MM.1S (cell line): ENCODE results near the gene KIAA1755.

Experiments used
- CTCF ChIP-seq: fragments of 300-600 bp; sonication (generic); IDR thresholded peaks from 2 replicates; pipeline ENCODE4 v1.5.1; 2016; ENCODE audit warnings: antibody characterized with exemption, low read length, mixed read lengths
- EZH2 ChIP-seq: fragments of 300-600 bp; sonication (generic); optimal IDR thresholded peaks from 2 replicates; pipeline ENCODE3; 2017; ENCODE audit warnings: low read depth, mild to moderate bottlenecking, antibody characterized with exemption, low read length, mixed read lengths

- no peak for TF ChIP-seq CTCF
- TF ChIP-seq EZH2 = no peak
Observed at GRCh38 chr20:38307371-38308046, 47.0 kb upstream of the KIAA1755 start.
